NOMO-1 treated with dmso at 0.1 percent for 144 hours (cell line): ENCODE data around the gene CRYBG1.

ENCODE experiments used
- DNase-seq: peaks from one replicate; lab custom pipeline; 2025; ENCODE audit not compliant: unreplicated experiment; lab: John Stamatoyannopoulos, UW

CRYBG1 gene

GRCh38 chr6:106360410-106360988 is at the start of gene CRYBG1:
Gene CRYBG1, plus strand, starts transcription at chr6:106360717. Its CDS starts 192 bp downstream, at chr6:106360909.
- peak; percentile 26 for DNase-seq

- DNase-seq: no peak
Observed at GRCh38 chr6:106315765-106316374, 44.6 kb upstream of the CRYBG1 start.

GRCh38 chr6:106316375-106316766 is 44.1 kb upstream of the CRYBG1 start:
- no peak for DNase-seq

GRCh38 chr6:106318061-106318460 is 42.5 kb upstream of the CRYBG1 start:
- no peak for DNase-seq

GRCh38 chr6:106318851-106319250 is 41.7 kb upstream of the CRYBG1 start:
- no peak for DNase-seq

- no peak for DNase-seq
Observed at GRCh38 chr6:106321940-106322339, 38.6 kb upstream of the CRYBG1 start.

GRCh38 chr6:106324726-106325335 is 35.7 kb upstream of the CRYBG1 start:
- DNase-seq: no peak

- DNase-seq: peak; percentile 99
Observed at GRCh38 chr6:106325336-106326178, 35.0 kb upstream of the CRYBG1 start, which contains the start of gene ATG5. Gene ATG5, minus strand, starts transcription at chr6:106325760. Its CDS starts 9,552 bp downstream, at chr6:106316208.

- DNase-seq: no peak
Observed at GRCh38 chr6:106334646-106335448, 25.7 kb upstream of the CRYBG1 start.

- DNase-seq: peak; percentile 41
Observed at GRCh38 chr6:106339334-106340029, 21.0 kb upstream of the CRYBG1 start.

GRCh38 chr6:106347219-106347618 is 13.3 kb upstream of the CRYBG1 start:
- DNase-seq: no peak

GRCh38 chr6:106356378-106356777 is 4.1 kb upstream of the CRYBG1 start:
- DNase-seq: no peak

GRCh38 chr6:106359959-106360409 is 533 bp upstream of the CRYBG1 start:
- DNase-seq: no peak

GRCh38 chr6:106360989-106361430 is 493 bp downstream of the CRYBG1 start:
- DNase-seq: no peak

- DNase-seq: no peak
Observed at GRCh38 chr6:106363401-106364138, 3.1 kb downstream of the CRYBG1 start.

- no peak for DNase-seq
Observed at GRCh38 chr6:106369739-106370138, 9.2 kb downstream of the CRYBG1 start.

GRCh38 chr6:106370639-106371038 is 10.1 kb downstream of the CRYBG1 start:
- no peak for DNase-seq

GRCh38 chr6:106372838-106373501 is 12.5 kb downstream of the CRYBG1 start:
- no peak for DNase-seq
